ENCODE results near the gene RAB1B.
"Not testable (repeated sequence)": the region's sequence is repeated elsewhere in the genome, so short reads cannot be mapped to it uniquely, and the experiment has no call there.

RAB1B gene

GRCh38 chr11:66239998-66240780 lies 28.2 kb upstream of the RAB1B start:
- no peak for DNase-seq

- no peak for DNase-seq
Measured at GRCh38 chr11:66240781-66241136, 27.7 kb upstream of the RAB1B start.

GRCh38 chr11:66242095-66242765 lies 26.2 kb upstream of the RAB1B start:
- no peak for DNase-seq

GRCh38 chr11:66243782-66244535 lies 24.5 kb upstream of the RAB1B start:
- DNase-seq, result no peak

- DNase-seq, result no peak
Measured at GRCh38 chr11:66247295-66247694, 21.1 kb upstream of the RAB1B start.

GRCh38 chr11:66247801-66248200 lies 20.6 kb upstream of the RAB1B start:
- no peak for DNase-seq

GRCh38 chr11:66248903-66249302 lies 19.5 kb upstream of the RAB1B start:
- DNase-seq, result no peak

GRCh38 chr11:66251809-66252208 lies 16.6 kb upstream of the RAB1B start:
- DNase-seq, result no peak

- not testable (repeated sequence) for DNase-seq
Measured at GRCh38 chr11:66253081-66253480, 15.4 kb upstream of the RAB1B start.

- no peak for DNase-seq
Measured at GRCh38 chr11:66258473-66258893, 10.0 kb upstream of the RAB1B start.

GRCh38 chr11:66259225-66259624 lies 9.2 kb upstream of the RAB1B start:
- DNase-seq, result no peak

- DNase-seq, result no peak
Measured at GRCh38 chr11:66259956-66260355, 8.5 kb upstream of the RAB1B start.

GRCh38 chr11:66261578-66261977 lies 6.9 kb upstream of the RAB1B start:
- no peak for DNase-seq

- DNase-seq, result no peak
Measured at GRCh38 chr11:66262191-66262590, 6.2 kb upstream of the RAB1B start.

- DNase-seq, result no peak
Measured at GRCh38 chr11:66262696-66263095, 5.7 kb upstream of the RAB1B start.

- DNase-seq, result no peak
Measured at GRCh38 chr11:66263231-66263630, 5.2 kb upstream of the RAB1B start.

GRCh38 chr11:66263785-66264184 lies 4.7 kb upstream of the RAB1B start:
- no peak for DNase-seq

GRCh38 chr11:66264383-66264782 lies 4.1 kb upstream of the RAB1B start:
- DNase-seq, result no peak

- DNase-seq, result no peak
Measured at GRCh38 chr11:66264914-66265313, 3.5 kb upstream of the RAB1B start.

- DNase-seq, result no peak
Measured at GRCh38 chr11:66265531-66266377, 2.7 kb upstream of the RAB1B start.

- no peak for DNase-seq
Measured at GRCh38 chr11:66266378-66267038, 1.9 kb upstream of the RAB1B start.

- no peak for DNase-seq
Measured at GRCh38 chr11:66267039-66267378, 1.4 kb upstream of the RAB1B start.
